Karpas-422 (cell line): ENCODE results near the gene SCGB1D1. TPM values are rescaled to one million over a fixed set of nuclear protein-coding genes. Genes with fewer than 3 reads are reported as not detected.
"Not testable (repeated sequence)": the region's sequence is repeated elsewhere in the genome, so short reads cannot be mapped to it uniquely, and the experiment has no call there.

Source experiments
- DNase-seq: peaks from one replicate; pipeline ENCODE4 v3.0.0-alpha.2; 2015
- H2AFZ ChIP-seq: fragments of 200-600 bp; sonication (generic); 2 replicates; pipeline ENCODE4 v1.6.1; 2014; ENCODE audit warnings: antibody characterized with exemption, low read length, mixed read lengths
- H3K27ac ChIP-seq: fragments of 200-600 bp; sonication (generic); 2 replicates; pipeline ENCODE4 v1.5.1; 2014; ENCODE audit warnings: mild to moderate bottlenecking, low read length, moderate library complexity
- H3K27me3 ChIP-seq: fragments of 200-600 bp; sonication (generic); 2 replicates; pipeline ENCODE4 v1.6.1; 2014; ENCODE audit warnings: low read length, mixed read lengths
- H3K36me3 ChIP-seq: fragments of 200-600 bp; sonication (generic); 2 replicates; pipeline ENCODE4 v1.6.1; 2014; ENCODE audit warnings: low read length, mixed read lengths; ENCODE audit not compliant: insufficient read depth
- H3K4me1 ChIP-seq: fragments of 200-600 bp; sonication (generic); 2 replicates; pipeline ENCODE4 v1.6.1; 2014; ENCODE audit warnings: mild to moderate bottlenecking, low read length, mixed read lengths
- H3K4me2 ChIP-seq: fragments of 200-600 bp; sonication (generic); 2 replicates; pipeline ENCODE4 v1.6.1; 2014; ENCODE audit warnings: low read length, low read depth, mild to moderate bottlenecking; ENCODE audit not compliant: poor library complexity, severe bottlenecking
- H3K4me3 ChIP-seq: fragments of 200-600 bp; sonication (generic); 2 replicates; pipeline ENCODE4 v1.5.1; 2014; ENCODE audit warnings: mild to moderate bottlenecking, antibody characterized with exemption, low read length, mixed read lengths
- H3K79me2 ChIP-seq: fragments of 200-600 bp; sonication (generic); 2 replicates; pipeline ENCODE4 v1.6.1; 2014; ENCODE audit warnings: mild to moderate bottlenecking, low read length, mixed read lengths
- H3K9ac ChIP-seq: fragments of 200-600 bp; sonication (generic); 2 replicates; pipeline ENCODE4 v1.6.0; 2014; ENCODE audit warnings: low read length
- H3K9me2 ChIP-seq: fragments of 200-600 bp; sonication (generic), shearing (Covaris generic); replicated peaks from 2 replicates; pipeline ENCODE4 v1.6.0; 2014; ENCODE audit warnings: mild to moderate bottlenecking, low read length, moderate library complexity; ENCODE audit not compliant: insufficient read depth
- H3K9me3 ChIP-seq: fragments of 300-700, 200-600 bp; sonication (generic); 2 replicates; pipeline ENCODE4 v1.6.1; 2014; ENCODE audit warnings: low read length, mixed read lengths
- H4K20me1 ChIP-seq: fragments of 200-600 bp; sonication (generic); 2 replicates; pipeline ENCODE4 v1.6.1; 2014; ENCODE audit warnings: mild to moderate bottlenecking, antibody characterized with exemption, low read length, low read depth; ENCODE audit not compliant: insufficient read depth
- total RNA-seq: library from RNA; depleted of rRNA; stranded (reverse); fragments of >200 nt; shearing (Covaris generic); gene quantifications from 2 replicates; pipeline ENCODE4 v1.2.3, GENCODE V29; 2014; ENCODE audit warnings: low replicate concordance

The SCGB1D1 gene
- total RNA-seq, 1 experiment from 2014 or later = not detected

- Histone ChIP-seq H3K4me1 (peaks cover 2% of the 10 kb centered on the region; the same call in 1 of the 2 replicates), H3K9ac (no peak overlapping the region), H3K79me2 (no peaks in the 10 kb centered on the region), H3K9me3 (no peaks in the 10 kb centered on the region), H3K27ac (no peak overlapping the region), H2AFZ (no peak overlapping the region), H3K36me3 (no peaks in the 10 kb centered on the region), H3K4me3 (no peak overlapping the region), H3K4me2 (no peak overlapping the region), H3K9me2 (no peaks in the 10 kb centered on the region), H4K20me1 (no peaks in the 10 kb centered on the region), H3K27me3 (no peaks in the 10 kb centered on the region; the same call in 1 of the 2 replicates)
- DNase-seq = no peak
These were observed 17.7 kb upstream of the SCGB1D1 start for GRCh38 chr11:62172294-62172693.

- H3K9me3 ChIP-seq = no peaks in the 10 kb centered on the region
- H2AFZ ChIP-seq = no peak overlapping the region
- H3K9me2 ChIP-seq = no peaks in the 10 kb centered on the region
- H3K27me3 ChIP-seq = no peaks in the 10 kb centered on the region
- no peak overlapping the region for H3K4me3 ChIP-seq
- DNase-seq = no peak
- H3K79me2 ChIP-seq = no peaks in the 10 kb centered on the region
- no peak overlapping the region for H3K9ac ChIP-seq
- no peak overlapping the region for H3K27ac ChIP-seq
- no peaks in the 10 kb centered on the region for H3K4me1 ChIP-seq
- H3K4me2 ChIP-seq = no peak overlapping the region
- H4K20me1 ChIP-seq = no peaks in the 10 kb centered on the region
- H3K36me3 ChIP-seq = no peaks in the 10 kb centered on the region
These were observed 13.2 kb upstream of the SCGB1D1 start for GRCh38 chr11:62176766-62177165.

GRCh38 chr11:62179995-62180394, 10.0 kb upstream of the SCGB1D1 start:
- H3K4me2 ChIP-seq = no peak overlapping the region
- no peak overlapping the region for H3K4me3 ChIP-seq
- no peak overlapping the region for H3K27ac ChIP-seq
- no peak overlapping the region for H2AFZ ChIP-seq
- H3K9me2 ChIP-seq = no peaks in the 10 kb centered on the region
- H3K79me2 ChIP-seq = no peaks in the 10 kb centered on the region
- H4K20me1 ChIP-seq = no peaks in the 10 kb centered on the region
- H3K9me3 ChIP-seq = no peaks in the 10 kb centered on the region
- no peak for DNase-seq
- H3K4me1 ChIP-seq = no peaks in the 10 kb centered on the region
- H3K36me3 ChIP-seq = no peaks in the 10 kb centered on the region
- no peaks in the 10 kb centered on the region for H3K27me3 ChIP-seq
- H3K9ac ChIP-seq = no peak overlapping the region

GRCh38 chr11:62181097-62181496, 8.9 kb upstream of the SCGB1D1 start:
- H3K79me2 ChIP-seq = no peaks in the 10 kb centered on the region
- H3K4me2 ChIP-seq = no peak overlapping the region
- H3K9me3 ChIP-seq = no peaks in the 10 kb centered on the region
- H3K9me2 ChIP-seq = no peaks in the 10 kb centered on the region
- H3K36me3 ChIP-seq = no peaks in the 10 kb centered on the region
- no peak overlapping the region for H3K27ac ChIP-seq
- no peak for DNase-seq
- H3K9ac ChIP-seq = no peak overlapping the region
- H3K27me3 ChIP-seq = no peaks in the 10 kb centered on the region
- no peaks in the 10 kb centered on the region for H4K20me1 ChIP-seq
- H3K4me1 ChIP-seq = no peaks in the 10 kb centered on the region
- no peak overlapping the region for H3K4me3 ChIP-seq
- no peak overlapping the region for H2AFZ ChIP-seq

- no peaks in the 10 kb centered on the region for H3K4me1 ChIP-seq
- no peaks in the 10 kb centered on the region for H3K79me2 ChIP-seq
- no peak for DNase-seq
- H3K36me3 ChIP-seq = no peaks in the 10 kb centered on the region
- no peaks in the 10 kb centered on the region for H3K9me3 ChIP-seq
- H3K27me3 ChIP-seq = no peaks in the 10 kb centered on the region
- no peak overlapping the region for H2AFZ ChIP-seq
- no peak overlapping the region for H3K27ac ChIP-seq
- no peaks in the 10 kb centered on the region for H4K20me1 ChIP-seq
- no peak overlapping the region for H3K4me3 ChIP-seq
- H3K9ac ChIP-seq = no peak overlapping the region
- H3K4me2 ChIP-seq = no peak overlapping the region
- H3K9me2 ChIP-seq = no peaks in the 10 kb centered on the region
These were observed 7.7 kb upstream of the SCGB1D1 start for GRCh38 chr11:62182147-62182891.

- Histone ChIP-seq H3K27me3 (no peaks in the 10 kb centered on the region), H3K4me2 (no peak overlapping the region), H2AFZ (no peak overlapping the region), H3K36me3 (no peaks in the 10 kb centered on the region), H3K4me3 (no peak overlapping the region), H3K79me2 (no peaks in the 10 kb centered on the region), H3K9ac (no peak overlapping the region), H3K27ac (no peak overlapping the region), H4K20me1 (no peaks in the 10 kb centered on the region), H3K9me2 (no peaks in the 10 kb centered on the region), H3K9me3 (no peaks in the 10 kb centered on the region), H3K4me1 (no peaks in the 10 kb centered on the region)
- no peak for DNase-seq
These were observed 3.8 kb upstream of the SCGB1D1 start for GRCh38 chr11:62186195-62186594.

GRCh38 chr11:62193952-62194351, 3.9 kb downstream of the SCGB1D1 start:
- H3K79me2 ChIP-seq = no peaks in the 10 kb centered on the region
- no peak for DNase-seq
- no peaks in the 10 kb centered on the region; the same call in 1 of the 2 replicates for H4K20me1 ChIP-seq
- no peak overlapping the region for H3K27ac ChIP-seq
- no peaks in the 10 kb centered on the region for H3K4me1 ChIP-seq
- H2AFZ ChIP-seq = no peak overlapping the region
- H3K9me2 ChIP-seq = no peaks in the 10 kb centered on the region
- no peak overlapping the region for H3K9ac ChIP-seq
- no peaks in the 10 kb centered on the region for H3K9me3 ChIP-seq
- H3K4me3 ChIP-seq = no peak overlapping the region
- H3K36me3 ChIP-seq = no peaks in the 10 kb centered on the region
- H3K27me3 ChIP-seq = no peaks in the 10 kb centered on the region
- H3K4me2 ChIP-seq = no peak overlapping the region

- not testable (repeated sequence) for H2AFZ ChIP-seq, H3K36me3 ChIP-seq, H3K9me2 ChIP-seq, H3K27me3 ChIP-seq, H3K4me2 ChIP-seq, H3K79me2 ChIP-seq, H3K9ac ChIP-seq, H3K27ac ChIP-seq, H3K9me3 ChIP-seq, H3K4me3 ChIP-seq, H3K4me1 ChIP-seq, H4K20me1 ChIP-seq, DNase-seq
These were observed 5.0 kb downstream of the SCGB1D1 start for GRCh38 chr11:62195010-62195409.
